ENCODE results near the gene INHBB.

INHBB gene

DNA sequence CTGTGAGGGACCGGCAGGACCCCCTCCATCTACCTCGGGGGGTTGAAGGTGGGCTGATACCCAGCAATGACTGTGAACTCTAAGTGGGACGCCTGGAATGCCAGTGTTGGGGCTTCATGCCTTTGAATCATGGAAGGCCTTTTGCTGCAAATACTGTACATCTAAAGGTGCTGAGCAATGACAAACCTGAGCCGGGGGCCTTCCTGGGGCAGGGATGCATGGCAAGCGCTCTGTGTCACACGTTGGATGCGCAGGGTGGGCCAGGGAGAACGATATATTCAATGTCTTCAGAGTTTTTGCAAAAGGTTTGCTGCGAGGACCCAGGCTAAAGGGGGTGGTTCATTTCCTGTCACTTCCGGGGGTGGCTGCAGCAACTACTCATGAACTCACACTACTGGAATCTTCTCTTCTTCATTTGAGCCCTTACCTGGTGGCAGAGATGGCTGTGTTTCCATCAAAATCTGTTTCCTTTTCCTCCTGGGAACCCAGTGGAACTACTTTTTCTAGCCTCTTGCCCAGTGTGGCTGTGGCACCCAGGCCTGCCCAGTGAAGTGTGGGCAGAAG, 24.1 kb upstream of the INHBB start:
- H3K27me3 ChIP-seq (ENCODE audit: control insufficient read depth, insufficient read depth, low read length), result no peaks in the 10 kb centered on the region
- H3K9me3 ChIP-seq (ENCODE audit: control insufficient read depth, low read length), result no peaks in the 10 kb centered on the region
- no peak overlapping the region for H3K4me2 ChIP-seq (ENCODE audit: low read length)
- no peak overlapping the region for H3K9ac ChIP-seq
- no peak overlapping the region for H2AFZ ChIP-seq
- no peaks in the 10 kb centered on the region for H3K79me2 ChIP-seq
- peaks cover 7% of the 10 kb centered on the region for H3K4me1 ChIP-seq
- no peak overlapping the region for H3K27ac ChIP-seq
- H3K36me3 ChIP-seq (ENCODE audit: control insufficient read depth, insufficient read depth, low read length), result no peaks in the 10 kb centered on the region
- H3K4me3 ChIP-seq (ENCODE audit: low read depth, low read length), result no peak overlapping the region
- TF ChIP-seq, protein P1, sequence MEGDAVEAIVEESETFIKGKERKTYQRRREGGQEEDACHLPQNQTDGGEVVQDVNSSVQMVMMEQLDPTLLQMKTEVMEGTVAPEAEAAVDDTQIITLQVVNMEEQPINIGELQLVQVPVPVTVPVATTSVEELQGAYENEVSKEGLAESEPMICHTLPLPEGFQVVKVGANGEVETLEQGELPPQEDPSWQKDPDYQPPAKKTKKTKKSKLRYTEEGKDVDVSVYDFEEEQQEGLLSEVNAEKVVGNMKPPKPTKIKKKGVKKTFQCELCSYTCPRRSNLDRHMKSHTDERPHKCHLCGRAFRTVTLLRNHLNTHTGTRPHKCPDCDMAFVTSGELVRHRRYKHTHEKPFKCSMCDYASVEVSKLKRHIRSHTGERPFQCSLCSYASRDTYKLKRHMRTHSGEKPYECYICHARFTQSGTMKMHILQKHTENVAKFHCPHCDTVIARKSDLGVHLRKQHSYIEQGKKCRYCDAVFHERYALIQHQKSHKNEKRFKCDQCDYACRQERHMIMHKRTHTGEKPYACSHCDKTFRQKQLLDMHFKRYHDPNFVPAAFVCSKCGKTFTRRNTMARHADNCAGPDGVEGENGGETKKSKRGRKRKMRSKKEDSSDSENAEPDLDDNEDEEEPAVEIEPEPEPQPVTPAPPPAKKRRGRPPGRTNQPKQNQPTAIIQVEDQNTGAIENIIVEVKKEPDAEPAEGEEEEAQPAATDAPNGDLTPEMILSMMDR (IDR thresholded peaks at IDR 0.05), result no peak

DNA sequence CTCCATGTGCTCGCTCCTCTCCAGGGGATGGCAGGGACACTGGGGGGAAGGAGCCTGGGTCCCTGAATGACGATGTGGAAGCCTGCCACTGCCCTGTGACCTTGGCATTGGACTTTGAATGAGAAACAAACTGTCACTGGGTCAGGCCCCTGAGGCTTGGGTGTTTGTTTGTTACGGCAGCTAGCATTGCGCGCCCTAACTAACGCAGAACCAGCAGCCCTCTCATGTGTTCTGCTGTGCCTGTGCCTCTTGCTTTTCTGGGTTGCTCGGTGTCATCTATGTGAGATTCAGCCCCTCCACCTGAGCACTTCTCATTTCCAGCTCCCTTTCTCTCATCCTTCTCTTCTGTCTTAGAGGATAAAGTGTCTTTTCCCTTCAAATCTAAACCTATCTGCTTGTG, 23.6 kb upstream of the INHBB start:
- H3K4me3 ChIP-seq (ENCODE audit: low read depth, low read length), result no peak overlapping the region
- TF ChIP-seq, protein P1 (IDR thresholded peaks at IDR 0.05), result no peak
- no peak overlapping the region for H2AFZ ChIP-seq
- no peaks in the 10 kb centered on the region for H3K79me2 ChIP-seq
- H3K4me1 ChIP-seq, result peaks cover 7% of the 10 kb centered on the region
- H3K9ac ChIP-seq, result no peak overlapping the region
- no peak overlapping the region for H3K27ac ChIP-seq
- no peaks in the 10 kb centered on the region for H3K36me3 ChIP-seq (ENCODE audit: control insufficient read depth, insufficient read depth, low read length)
- no peak overlapping the region for H3K4me2 ChIP-seq (ENCODE audit: low read length)
- no peaks in the 10 kb centered on the region for H3K27me3 ChIP-seq (ENCODE audit: control insufficient read depth, insufficient read depth, low read length)
- no peaks in the 10 kb centered on the region for H3K9me3 ChIP-seq (ENCODE audit: control insufficient read depth, low read length)

DNA sequence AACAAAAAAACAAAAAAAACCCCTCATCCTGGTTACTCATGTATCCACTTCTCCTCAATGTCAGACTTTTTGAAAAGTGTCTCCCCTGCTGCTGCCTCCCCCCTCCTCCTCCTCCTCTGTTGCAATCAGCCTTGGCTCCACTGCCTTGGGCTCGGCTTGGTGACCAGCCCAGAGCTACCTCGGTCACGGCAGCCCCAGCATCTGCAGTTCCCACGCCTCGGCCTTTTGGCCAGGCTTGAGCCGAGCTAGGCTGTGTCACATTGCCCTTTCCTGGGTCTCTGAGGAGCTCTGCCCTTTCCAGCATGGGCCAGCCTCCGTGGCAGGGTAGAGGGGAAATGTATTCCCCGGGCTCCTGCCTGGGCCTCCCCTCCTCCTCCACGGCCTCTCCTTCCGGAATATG, 22.7 kb upstream of the INHBB start:
- TF ChIP-seq, protein P1 (IDR thresholded peaks at IDR 0.05), result no peak
- Histone ChIP-seq H3K27me3 (ENCODE audit: control insufficient read depth, insufficient read depth, low read length) (no peaks in the 10 kb centered on the region), H3K9me3 (ENCODE audit: control insufficient read depth, low read length) (no peaks in the 10 kb centered on the region), H3K79me2 (no peaks in the 10 kb centered on the region), H3K36me3 (ENCODE audit: control insufficient read depth, insufficient read depth, low read length) (no peaks in the 10 kb centered on the region), H3K4me2 (ENCODE audit: low read length) (peak overlapping the region; percentile 9), H3K4me1 (peaks cover 7% of the 10 kb centered on the region), H3K27ac (no peak overlapping the region), H3K9ac (no peak overlapping the region), H2AFZ (peak overlapping the region; percentile 35), H3K4me3 (ENCODE audit: low read depth, low read length) (no peak overlapping the region)

DNA sequence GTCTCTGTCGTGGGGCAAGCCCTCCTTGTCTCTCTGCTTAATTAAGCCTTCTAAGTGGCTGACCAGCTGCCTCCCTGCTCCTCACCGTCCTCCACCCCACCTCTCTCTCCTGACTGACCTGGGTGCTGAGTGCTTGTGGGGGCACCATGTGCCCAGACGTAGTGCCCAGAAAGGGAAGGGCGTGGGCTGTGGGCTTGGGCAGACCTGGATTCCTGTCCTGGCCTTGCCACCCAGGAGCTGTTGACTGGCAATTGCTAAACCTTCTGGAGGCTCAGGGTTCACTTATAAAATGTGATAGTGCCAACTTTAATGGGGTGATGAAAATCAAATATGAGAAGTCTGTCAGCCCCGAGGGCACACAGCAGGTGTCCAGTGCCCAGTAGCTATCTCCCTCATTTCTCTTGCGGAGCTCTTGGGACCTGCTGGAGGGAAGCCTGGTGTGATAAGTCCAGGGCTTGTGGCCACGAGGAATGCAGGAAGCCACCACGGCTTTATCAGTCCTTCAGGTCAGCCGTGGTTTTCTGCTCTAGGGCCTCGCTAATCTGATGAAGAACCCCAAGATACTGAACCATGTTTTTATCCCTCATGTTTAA, 22.0 kb upstream of the INHBB start:
- H2AFZ ChIP-seq, result peak overlapping the region; percentile 35
- H3K27ac ChIP-seq, result no peak overlapping the region
- H3K9ac ChIP-seq, result no peak overlapping the region
- H3K4me3 ChIP-seq (ENCODE audit: low read depth, low read length), result no peak overlapping the region
- no peaks in the 10 kb centered on the region for H3K9me3 ChIP-seq (ENCODE audit: control insufficient read depth, low read length)
- TF ChIP-seq, protein P1 (IDR thresholded peaks at IDR 0.05), result no peak
- H3K27me3 ChIP-seq (ENCODE audit: control insufficient read depth, insufficient read depth, low read length), result no peaks in the 10 kb centered on the region
- H3K36me3 ChIP-seq (ENCODE audit: control insufficient read depth, insufficient read depth, low read length), result no peaks in the 10 kb centered on the region
- H3K4me2 ChIP-seq (ENCODE audit: low read length), result no peak overlapping the region
- peaks cover 7% of the 10 kb centered on the region for H3K4me1 ChIP-seq
- H3K79me2 ChIP-seq, result no peaks in the 10 kb centered on the region

DNA sequence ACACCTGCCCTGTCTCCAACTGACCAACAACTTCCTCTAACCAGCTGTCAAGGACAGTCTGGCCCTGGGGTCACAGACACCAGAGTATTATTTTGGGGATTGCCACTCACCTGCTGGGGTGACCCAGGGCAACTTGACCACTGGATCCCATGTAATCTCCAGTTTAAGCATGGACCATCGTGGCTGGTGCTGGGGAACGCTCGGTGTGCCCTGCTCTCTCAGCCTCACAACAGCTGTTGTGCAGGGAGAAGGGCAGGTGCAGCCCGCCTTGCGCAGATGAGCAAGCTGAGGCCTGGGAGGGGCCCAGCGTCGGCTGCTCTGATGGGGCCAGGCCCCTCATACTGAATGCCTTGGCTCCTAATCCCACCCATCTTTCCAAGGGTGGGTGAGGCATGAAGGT, 21.0 kb upstream of the INHBB start:
- Histone ChIP-seq H3K4me1 (peaks cover 7% of the 10 kb centered on the region), H3K79me2 (no peaks in the 10 kb centered on the region), H3K36me3 (ENCODE audit: control insufficient read depth, insufficient read depth, low read length) (no peaks in the 10 kb centered on the region), H2AFZ (no peak overlapping the region), H3K9me3 (ENCODE audit: control insufficient read depth, low read length) (no peaks in the 10 kb centered on the region), H3K27me3 (ENCODE audit: control insufficient read depth, insufficient read depth, low read length) (no peaks in the 10 kb centered on the region), H3K9ac (no peak overlapping the region), H3K4me3 (ENCODE audit: low read depth, low read length) (no peak overlapping the region), H3K4me2 (ENCODE audit: low read length) (no peak overlapping the region), H3K27ac (no peak overlapping the region)
- TF ChIP-seq, protein P1 (IDR thresholded peaks at IDR 0.05), result no peak

Measured in parathyroid adenoma (tissue), 2 donors.